ENCODE results near the gene DLGAP1.

The DLGAP1 gene

DNA sequence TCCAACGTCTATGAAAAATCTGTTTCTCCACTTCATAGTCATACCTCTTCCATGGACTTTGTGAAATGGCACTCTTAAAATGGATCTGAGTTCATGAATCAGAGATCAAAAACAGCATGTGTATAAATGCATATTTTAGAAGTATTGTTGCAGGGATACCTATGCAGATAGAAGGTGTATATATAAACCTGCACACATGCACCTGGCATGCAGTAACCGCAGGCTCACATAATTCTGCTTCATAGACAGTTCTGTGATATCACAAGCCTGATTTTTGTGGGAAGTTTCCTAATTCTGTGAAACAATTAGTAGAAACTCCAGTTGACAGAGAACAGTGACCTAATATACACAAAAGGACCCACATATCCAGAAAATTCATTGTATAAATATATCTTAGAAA lies 583.4 kb downstream of the DLGAP1 start:
- Histone ChIP-seq H4K20me1 (ENCODE audit: insufficient read depth, low read length) (no peaks in the 10 kb centered on the region), H3K9ac (ENCODE audit: low read length) (no peak overlapping the region), H3K27me3 (ENCODE audit: low read depth, low read length) (peaks cover 47% of the 10 kb centered on the region), H3K36me3 (replicated peaks; ENCODE audit: low read depth, low read length) (no peaks in the 10 kb centered on the region), H3K27ac (ENCODE audit: low read length) (no peak overlapping the region), H3K79me2 (ENCODE audit: low read length) (no peaks in the 10 kb centered on the region), H2AFZ (ENCODE audit: low read depth, low read length) (no peak overlapping the region), H3K4me1 (ENCODE audit: low read length) (no peaks in the 10 kb centered on the region), H3K4me2 (ENCODE audit: low read length) (no peak overlapping the region), H3K9me3 (ENCODE audit: insufficient read depth, low read length) (no peaks in the 10 kb centered on the region), H3K4me3 (ENCODE audit: low read length) (no peak overlapping the region)
- TF ChIP-seq EZH2phosphoT487 (IDR thresholded peaks at IDR 0.05; ENCODE audit: low read depth), result no peak
- TF ChIP-seq, protein P1, sequence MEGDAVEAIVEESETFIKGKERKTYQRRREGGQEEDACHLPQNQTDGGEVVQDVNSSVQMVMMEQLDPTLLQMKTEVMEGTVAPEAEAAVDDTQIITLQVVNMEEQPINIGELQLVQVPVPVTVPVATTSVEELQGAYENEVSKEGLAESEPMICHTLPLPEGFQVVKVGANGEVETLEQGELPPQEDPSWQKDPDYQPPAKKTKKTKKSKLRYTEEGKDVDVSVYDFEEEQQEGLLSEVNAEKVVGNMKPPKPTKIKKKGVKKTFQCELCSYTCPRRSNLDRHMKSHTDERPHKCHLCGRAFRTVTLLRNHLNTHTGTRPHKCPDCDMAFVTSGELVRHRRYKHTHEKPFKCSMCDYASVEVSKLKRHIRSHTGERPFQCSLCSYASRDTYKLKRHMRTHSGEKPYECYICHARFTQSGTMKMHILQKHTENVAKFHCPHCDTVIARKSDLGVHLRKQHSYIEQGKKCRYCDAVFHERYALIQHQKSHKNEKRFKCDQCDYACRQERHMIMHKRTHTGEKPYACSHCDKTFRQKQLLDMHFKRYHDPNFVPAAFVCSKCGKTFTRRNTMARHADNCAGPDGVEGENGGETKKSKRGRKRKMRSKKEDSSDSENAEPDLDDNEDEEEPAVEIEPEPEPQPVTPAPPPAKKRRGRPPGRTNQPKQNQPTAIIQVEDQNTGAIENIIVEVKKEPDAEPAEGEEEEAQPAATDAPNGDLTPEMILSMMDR (IDR thresholded peaks at IDR 0.05; ENCODE audit: low read depth, low read length), result no peak

DNA sequence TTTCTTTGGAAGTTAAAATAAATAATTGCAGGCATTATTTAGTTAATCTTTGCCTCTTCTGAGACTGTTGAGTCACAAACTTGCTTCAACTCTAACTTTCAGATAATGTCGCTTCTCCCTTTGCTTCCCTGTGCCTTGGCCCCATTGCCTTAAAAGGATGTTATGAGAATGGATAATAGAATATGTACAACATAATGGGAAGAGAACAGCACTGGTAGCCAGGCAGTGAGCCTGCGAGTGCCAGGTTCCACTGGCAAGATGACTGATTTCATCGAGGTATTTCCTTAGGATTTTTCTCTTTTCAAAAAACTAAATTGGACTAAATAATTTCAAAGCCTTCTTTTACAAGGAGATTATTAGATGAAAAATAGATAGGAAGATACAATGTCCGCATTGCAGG lies 584.2 kb downstream of the DLGAP1 start:
- Histone ChIP-seq H3K4me2 (ENCODE audit: low read length) (no peak overlapping the region), H3K27me3 (ENCODE audit: low read depth, low read length) (peaks cover 42% of the 10 kb centered on the region), H4K20me1 (ENCODE audit: insufficient read depth, low read length) (no peaks in the 10 kb centered on the region), H3K79me2 (ENCODE audit: low read length) (no peaks in the 10 kb centered on the region), H3K27ac (ENCODE audit: low read length) (no peak overlapping the region), H3K4me1 (ENCODE audit: low read length) (no peaks in the 10 kb centered on the region), H2AFZ (ENCODE audit: low read depth, low read length) (no peak overlapping the region), H3K9ac (ENCODE audit: low read length) (no peak overlapping the region), H3K9me3 (ENCODE audit: insufficient read depth, low read length) (no peaks in the 10 kb centered on the region), H3K4me3 (ENCODE audit: low read length) (no peak overlapping the region), H3K36me3 (replicated peaks; ENCODE audit: low read depth, low read length) (no peaks in the 10 kb centered on the region)
- TF ChIP-seq EZH2phosphoT487 (IDR thresholded peaks at IDR 0.05; ENCODE audit: low read depth), result no peak
- TF ChIP-seq, protein P1 (IDR thresholded peaks at IDR 0.05; ENCODE audit: low read depth, low read length), result no peak

DNA sequence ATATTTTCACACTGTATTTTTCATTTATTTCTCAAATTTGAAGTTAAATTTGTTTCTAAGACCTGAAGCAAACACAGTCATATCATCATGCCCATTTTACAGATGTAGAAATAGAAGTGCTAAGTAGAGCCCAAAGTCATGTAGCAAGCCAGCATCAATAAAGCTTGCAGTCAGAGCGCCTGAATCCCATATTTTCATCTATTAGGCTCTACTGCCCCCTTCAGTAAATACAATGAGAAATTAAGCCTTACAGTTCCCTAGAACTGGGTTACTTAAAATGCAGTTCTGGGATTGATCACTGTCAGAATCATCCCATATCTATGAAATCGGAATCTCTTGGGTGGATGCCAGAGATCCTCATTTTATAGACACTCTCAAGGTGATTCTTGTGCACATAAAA lies 585.3 kb downstream of the DLGAP1 start:
- TF ChIP-seq, protein P1 (IDR thresholded peaks at IDR 0.05; ENCODE audit: low read depth, low read length), result peak; percentile 51
- no peak for TF ChIP-seq EZH2phosphoT487 (IDR thresholded peaks at IDR 0.05; ENCODE audit: low read depth)
- no peak overlapping the region for H3K27ac ChIP-seq (ENCODE audit: low read length)

GRCh38 chr18:3867864-3868311 lies 587.2 kb downstream of the DLGAP1 start:
- Histone ChIP-seq H3K79me2 (ENCODE audit: low read length) (no peaks in the 10 kb centered on the region), H2AFZ (ENCODE audit: low read depth, low read length) (no peak overlapping the region), H3K4me3 (ENCODE audit: low read length) (no peak overlapping the region), H3K4me2 (ENCODE audit: low read length) (no peak overlapping the region), H3K9ac (ENCODE audit: low read length) (no peak overlapping the region), H3K36me3 (replicated peaks; ENCODE audit: low read depth, low read length) (no peaks in the 10 kb centered on the region), H3K27ac (ENCODE audit: low read length) (no peak overlapping the region), H3K9me3 (ENCODE audit: insufficient read depth, low read length) (no peaks in the 10 kb centered on the region), H3K27me3 (ENCODE audit: low read depth, low read length) (peaks cover 21% of the 10 kb centered on the region), H4K20me1 (ENCODE audit: insufficient read depth, low read length) (no peaks in the 10 kb centered on the region), H3K4me1 (ENCODE audit: low read length) (no peaks in the 10 kb centered on the region)
- TF ChIP-seq EZH2phosphoT487 (IDR thresholded peaks at IDR 0.05; ENCODE audit: low read depth), result no peak
- TF ChIP-seq, protein P1 (IDR thresholded peaks at IDR 0.05; ENCODE audit: low read depth, low read length), result no peak

More for the DNA sequence above, 585.3 kb downstream of the DLGAP1 start:
- Histone ChIP-seq H2AFZ (ENCODE audit: low read depth, low read length) (no peak overlapping the region), H3K4me3 (ENCODE audit: low read length) (no peak overlapping the region), H3K27me3 (ENCODE audit: low read depth, low read length) (peaks cover 39% of the 10 kb centered on the region), H3K79me2 (ENCODE audit: low read length) (no peaks in the 10 kb centered on the region), H3K4me1 (ENCODE audit: low read length) (no peaks in the 10 kb centered on the region), H3K4me2 (ENCODE audit: low read length) (no peak overlapping the region), H3K9me3 (ENCODE audit: insufficient read depth, low read length) (no peaks in the 10 kb centered on the region), H3K36me3 (replicated peaks; ENCODE audit: low read depth, low read length) (no peaks in the 10 kb centered on the region), H3K9ac (ENCODE audit: low read length) (no peak overlapping the region), H4K20me1 (ENCODE audit: insufficient read depth, low read length) (no peaks in the 10 kb centered on the region)
